Keratinocyte (primary cell): Measurements from ENCODE around the gene ARSH. TPM values are rescaled to one million over a fixed set of nuclear protein-coding genes. Genes with fewer than 3 reads are reported as not detected.

Source experiments
- DNase-seq: peaks from one replicate; pipeline ENCODE4 v3.0.0-alpha.2; 2011; ENCODE audit warnings: low read depth, missing footprints, low spot score
- FAIRE-seq: peaks from 2 replicates; lab custom pipeline; 2011; peaks lifted over from hg19 to GRCh38; lab: Jason Lieb, UNC
- H2AFZ ChIP-seq: 2 replicates; pipeline ENCODE4 v1.6.0; 2012; ENCODE audit warnings: low read length, control low read depth, inconsistent platforms; ENCODE audit not compliant: control insufficient read depth
- H3K27ac ChIP-seq: 2 replicates; pipeline ENCODE4 v1.5.1; 2011; ENCODE audit warnings: low read length; ENCODE audit not compliant: control insufficient read depth, insufficient read depth
- H3K27me3 ChIP-seq: 3 replicates; pipeline ENCODE4 v1.6.0; 2011; ENCODE audit warnings: low read length; ENCODE audit not compliant: control insufficient read depth, insufficient read depth; ENCODE audit errors: extremely low read depth
- H3K36me3 ChIP-seq, 2 experiments: 2 replicates in 1 of 2; 3 replicates in 1 of 2; pipeline ENCODE4 v1.5.1; 2011; ENCODE audit warnings: low read length in 2 of 2, mild to moderate bottlenecking in 1 of 2; ENCODE audit not compliant: control insufficient read depth in 2 of 2, insufficient read depth in 2 of 2; ENCODE audit errors: extremely low read depth in 1 of 2
- H3K4me1 ChIP-seq: 3 replicates; pipeline ENCODE4 v1.5.1; 2011; ENCODE audit warnings: low read length; ENCODE audit not compliant: control insufficient read depth, insufficient read depth; ENCODE audit errors: extremely low read depth
- H3K4me2 ChIP-seq: 3 replicates; pipeline ENCODE4 v1.6.0; 2011; ENCODE audit warnings: low read depth, low read length; ENCODE audit not compliant: control insufficient read depth, insufficient read depth; ENCODE audit errors: extremely low read depth
- H3K4me3 ChIP-seq, 3 experiments: fragments of 200-600 bp in 1 of 3; sonication (generic) in 1 of 3; 2 replicates in 2 of 3; 3 replicates in 1 of 3; pipeline ENCODE4 v1.5.1; 2011 to 2016; ENCODE audit warnings: low read length in 3 of 3, mild to moderate bottlenecking in 3 of 3, control low read depth in 2 of 3, inconsistent platforms in 1 of 3, low read depth in 1 of 3, mixed read lengths in 1 of 3, mixed run types in 1 of 3, moderate library complexity in 1 of 3; ENCODE audit not compliant: control insufficient read depth in 2 of 3, insufficient read depth in 2 of 3; ENCODE audit errors: extremely low read depth in 1 of 3
- H3K79me2 ChIP-seq: 2 replicates; pipeline ENCODE4 v1.6.0; 2012; ENCODE audit warnings: low read length; ENCODE audit not compliant: control insufficient read depth, insufficient read depth
- H3K9ac ChIP-seq: 3 replicates; pipeline ENCODE4 v1.6.0; 2011; ENCODE audit warnings: low read length; ENCODE audit not compliant: control insufficient read depth, insufficient read depth; ENCODE audit errors: extremely low read depth
- H3K9me1 ChIP-seq: 3 replicates; pipeline ENCODE4 v1.6.0; 2011; ENCODE audit warnings: low read length; ENCODE audit not compliant: control insufficient read depth, insufficient read depth; ENCODE audit errors: extremely low read depth
- H3K9me3 ChIP-seq: 2 replicates; pipeline ENCODE4 v1.5.1; 2012; ENCODE audit warnings: low read depth, low read length; ENCODE audit not compliant: control insufficient read depth
- H4K20me1 ChIP-seq: 3 replicates; pipeline ENCODE4 v1.6.0; 2011; ENCODE audit warnings: low read length; ENCODE audit not compliant: control insufficient read depth, insufficient read depth; ENCODE audit errors: extremely low read depth
- CTCF ChIP-seq, 3 experiments: IDR thresholded peaks in 1 of 3; conservative IDR thresholded peaks in 1 of 3; optimal IDR thresholded peaks in 1 of 3; 2 replicates in 2 of 3; 3 replicates in 1 of 3; pipeline versions ENCODE3 to v1.5.1; 2011; ENCODE audit warnings: low read length in 3 of 3, mild to moderate bottlenecking in 3 of 3, moderate library complexity in 2 of 3, control low read depth in 1 of 3, inconsistent platforms in 1 of 3; ENCODE audit not compliant: insufficient read depth in 2 of 3; ENCODE audit errors: extremely low read depth in 1 of 3
- EZH2 ChIP-seq: IDR thresholded peaks from one replicate; pipeline ENCODE4 v1.6.1; 2012; ENCODE audit warnings: inconsistent platforms, mild to moderate bottlenecking, low read length, moderate library complexity
- dilution Hi-C: fragments of 300-500 bp; cut with MboI; formaldehyde crosslinking; loops from one replicate; pipeline ENCODE4 v1.7.0; 2020; ENCODE audit warnings: low sequenced_read_pairs; ENCODE audit not compliant: extremely low pct_ligation_motif_present
- polyA plus RNA-seq, 5 experiments: library from polyadenylated mRNA; depleted of rRNA in 3 of 5; stranded (reverse) in 3 of 5; stranded (forward) in 1 of 5; unstranded in 1 of 5; fragments of >200 nt; gene quantifications; 1 replicate in 1 of 5; 2 replicates in 3 of 5; 3 replicates in 1 of 5; pipeline versions ENCODE4 v1.2.1 to v1.2.3, GENCODE V29; 2011 to 2012; ENCODE audit warnings: missing spikeins in 2 of 5, low read depth in 1 of 5, low replicate concordance in 1 of 5

Gene ARSH
- polyA plus RNA-seq, 1 donor (not counting 4 experiments of a cell fraction or from before 2014, with no cell fraction given) = not detected

GRCh38 chrX:2967584-2967983, 38.8 kb upstream of the ARSH start:
- Histone ChIP-seq H3K4me2 (peak overlapping the region; percentile 51), H2AFZ (no peak overlapping the region), H3K27ac (no peak overlapping the region), H3K9me1 (no peaks in the 10 kb centered on the region), H4K20me1 (no peaks in the 10 kb centered on the region), H3K4me1 (no peaks in the 10 kb centered on the region), H3K9me3 (no peaks in the 10 kb centered on the region), H3K4me3 (no peak overlapping the region), H3K79me2 (no peaks in the 10 kb centered on the region), H3K27me3 (no peaks in the 10 kb centered on the region), H3K9ac (no peak overlapping the region), H3K36me3 (no peaks in the 10 kb centered on the region)
- DNase-seq = no peak
- TF ChIP-seq CTCF (optimal IDR thresholded peaks at IDR 0.05 in 1 of 3, IDR thresholded peaks at IDR 0.05 in 1 of 3, conservative IDR thresholded peaks at IDR 0.05 in 1 of 3; ENCODE audit: extremely low read depth in 1 of 3, insufficient read depth in 2 of 3, low read length in 3 of 3) (no peak), EZH2 (no peak)
- no peak for FAIRE-seq
- dilution Hi-C loops = no loop called here

- H3K36me3 ChIP-seq = no peaks in the 10 kb centered on the region
- H2AFZ ChIP-seq = peak overlapping the region; percentile 50
- H3K9me3 ChIP-seq = no peaks in the 10 kb centered on the region
- H4K20me1 ChIP-seq = no peaks in the 10 kb centered on the region
- H3K27me3 ChIP-seq = no peaks in the 10 kb centered on the region
- no peaks in the 10 kb centered on the region for H3K9me1 ChIP-seq
- FAIRE-seq = no peak
- H3K79me2 ChIP-seq = no peaks in the 10 kb centered on the region
- no peak overlapping the region for H3K9ac ChIP-seq
- no peak overlapping the region for H3K27ac ChIP-seq
- peak overlapping the region in 1 of 3 experiments; percentile 25 for H3K4me3 ChIP-seq
- TF ChIP-seq EZH2 (no peak), CTCF (optimal IDR thresholded peaks at IDR 0.05 in 1 of 3, IDR thresholded peaks at IDR 0.05 in 1 of 3, conservative IDR thresholded peaks at IDR 0.05 in 1 of 3; ENCODE audit: extremely low read depth in 1 of 3, insufficient read depth in 2 of 3, low read length in 3 of 3) (peak in 1 of 3 experiments; percentile 44)
- dilution Hi-C loops = no loop called here
- no peaks in the 10 kb centered on the region for H3K4me1 ChIP-seq
- H3K4me2 ChIP-seq = peak overlapping the region; percentile 51
- peak; percentile 0 for DNase-seq
Measured at GRCh38 chrX:2967998-2968909, 38.1 kb upstream of the ARSH start.
